ENCODE measurements around the gene NAP1L2.
"Not testable (repeated sequence)": the region's sequence is repeated elsewhere in the genome, so short reads cannot be mapped to it uniquely, and the experiment has no call there.

NAP1L2 gene, protein sequence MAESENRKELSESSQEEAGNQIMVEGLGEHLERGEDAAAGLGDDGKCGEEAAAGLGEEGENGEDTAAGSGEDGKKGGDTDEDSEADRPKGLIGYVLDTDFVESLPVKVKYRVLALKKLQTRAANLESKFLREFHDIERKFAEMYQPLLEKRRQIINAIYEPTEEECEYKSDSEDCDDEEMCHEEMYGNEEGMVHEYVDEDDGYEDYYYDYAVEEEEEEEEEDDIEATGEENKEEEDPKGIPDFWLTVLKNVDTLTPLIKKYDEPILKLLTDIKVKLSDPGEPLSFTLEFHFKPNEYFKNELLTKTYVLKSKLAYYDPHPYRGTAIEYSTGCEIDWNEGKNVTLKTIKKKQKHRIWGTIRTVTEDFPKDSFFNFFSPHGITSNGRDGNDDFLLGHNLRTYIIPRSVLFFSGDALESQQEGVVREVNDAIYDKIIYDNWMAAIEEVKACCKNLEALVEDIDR

DNA sequence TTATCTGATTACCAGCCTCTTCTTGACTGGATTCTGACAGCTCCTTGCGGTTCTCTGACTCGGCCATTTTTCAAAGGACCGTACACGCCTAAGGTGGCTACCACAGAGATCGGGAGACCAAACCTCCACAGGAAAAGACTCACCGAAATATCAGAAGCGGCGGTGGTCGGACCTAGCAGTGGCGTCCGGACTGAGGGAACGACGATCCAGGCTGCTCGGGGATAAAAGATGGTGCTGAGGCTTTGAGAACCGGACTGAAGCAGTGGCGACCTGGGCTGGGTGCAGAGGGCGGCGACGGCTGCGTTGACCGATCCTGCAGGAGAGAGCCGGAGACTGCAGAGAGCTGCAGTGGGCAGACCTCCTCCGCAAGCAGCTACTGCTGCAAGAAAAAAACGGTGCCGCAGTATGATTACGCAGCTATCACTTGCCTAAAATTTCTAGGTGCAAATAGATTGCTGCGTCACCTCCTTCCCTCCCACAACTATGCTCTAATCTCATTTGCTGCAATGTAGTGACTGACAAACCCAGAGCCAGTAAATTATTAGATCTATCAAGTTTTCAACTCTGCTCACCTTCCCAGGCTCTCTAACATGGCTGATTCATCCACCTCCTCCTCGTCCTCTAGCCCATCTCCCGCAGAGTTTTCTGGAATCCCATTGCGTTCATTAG, at the start of gene NAP1L2:
Gene NAP1L2 (minus strand): TSS at position 426 of the 669 bp plus-strand sequence. CDS start 359 bp downstream, at position 67.
- DNase-seq: no peak

DNA sequence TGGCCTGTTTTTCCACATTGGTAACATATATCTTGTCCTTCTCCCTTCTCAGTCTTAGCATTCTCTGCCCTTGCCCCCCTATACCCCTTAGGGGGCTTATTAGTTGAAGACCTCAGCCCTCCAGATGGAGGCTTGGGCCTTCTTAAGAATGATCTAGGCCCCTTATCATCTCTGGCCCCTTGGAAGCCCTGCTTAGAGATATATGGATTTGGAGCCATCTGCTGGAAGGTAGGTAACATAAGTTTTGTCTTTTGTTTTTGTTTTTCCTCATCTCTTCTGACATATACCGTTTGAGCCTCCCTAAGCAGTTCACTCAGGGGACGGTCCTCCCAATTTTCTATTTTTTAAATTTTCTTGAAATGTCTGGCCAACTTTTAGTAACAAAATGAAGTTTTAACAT, 48.3 kb upstream of the NAP1L2 start:
- no peak for DNase-seq

DNA sequence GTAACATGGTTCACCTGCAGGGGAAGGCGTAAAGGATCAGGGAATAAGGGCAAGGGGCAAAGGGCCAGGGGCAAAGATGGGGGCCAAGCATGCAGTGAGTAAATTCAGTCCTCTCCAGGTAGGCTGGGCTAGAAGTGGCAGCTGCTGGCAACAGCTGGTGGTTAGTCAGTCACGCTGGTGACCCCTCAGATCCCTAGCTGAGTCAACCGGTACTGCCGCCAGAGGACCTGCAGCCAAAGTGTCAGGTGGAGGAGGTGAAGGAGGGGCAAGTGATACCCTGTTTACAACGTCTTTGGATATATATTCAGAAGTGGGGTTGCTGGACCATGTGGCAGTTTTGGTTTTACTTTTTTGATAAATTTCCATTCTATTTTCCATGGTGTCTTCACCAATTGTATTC, 24.6 kb upstream of the NAP1L2 start:
- DNase-seq: no peak

DNA sequence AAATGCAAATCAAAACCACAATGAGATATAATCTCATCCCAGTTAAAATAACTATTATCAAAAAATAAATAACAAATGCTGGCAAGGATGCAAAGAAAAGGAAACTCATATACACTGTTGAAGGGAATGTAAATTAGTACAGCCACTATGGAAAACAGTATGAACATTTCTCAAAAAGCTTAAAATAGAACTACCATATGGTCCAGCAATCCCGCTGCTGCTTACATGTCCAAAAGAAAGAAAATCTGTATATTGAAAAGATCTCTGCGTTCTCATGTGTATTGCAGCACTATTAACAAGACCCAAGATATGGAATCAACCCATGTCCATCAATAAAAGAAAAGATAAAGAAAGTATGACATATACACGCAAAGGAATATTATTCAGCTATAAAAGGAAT, 3.0 kb upstream of the NAP1L2 start:
- no peak for DNase-seq

GRCh38 chrX:73215246-73215645, 595 bp upstream of the NAP1L2 start:
- no peak for DNase-seq

DNA sequence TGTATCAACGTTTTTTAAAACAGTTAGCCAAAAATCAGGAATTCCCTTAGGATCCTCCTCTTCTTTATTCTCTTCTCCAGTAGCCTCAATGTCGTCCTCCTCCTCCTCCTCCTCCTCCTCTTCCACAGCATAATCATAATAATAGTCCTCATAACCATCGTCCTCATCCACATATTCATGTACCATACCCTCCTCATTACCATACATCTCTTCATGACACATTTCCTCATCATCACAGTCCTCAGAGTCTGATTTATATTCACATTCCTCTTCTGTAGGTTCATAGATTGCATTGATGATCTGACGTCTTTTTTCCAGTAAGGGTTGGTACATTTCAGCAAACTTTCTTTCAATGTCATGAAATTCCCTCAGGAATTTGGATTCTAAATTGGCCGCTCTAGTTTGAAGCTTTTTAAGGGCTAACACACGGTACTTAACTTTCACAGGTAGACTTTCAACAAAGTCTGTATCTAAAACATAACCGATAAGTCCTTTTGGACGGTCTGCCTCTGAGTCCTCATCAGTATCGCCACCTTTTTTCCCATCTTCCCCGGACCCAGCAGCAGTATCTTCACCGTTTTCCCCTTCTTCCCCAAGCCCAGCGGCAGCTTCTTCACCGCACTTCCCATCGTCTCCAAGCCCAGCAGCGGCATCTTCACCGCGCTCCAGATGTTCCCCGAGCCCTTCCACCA, 771 bp downstream of the NAP1L2 start:
- DNase-seq: no peak

DNA sequence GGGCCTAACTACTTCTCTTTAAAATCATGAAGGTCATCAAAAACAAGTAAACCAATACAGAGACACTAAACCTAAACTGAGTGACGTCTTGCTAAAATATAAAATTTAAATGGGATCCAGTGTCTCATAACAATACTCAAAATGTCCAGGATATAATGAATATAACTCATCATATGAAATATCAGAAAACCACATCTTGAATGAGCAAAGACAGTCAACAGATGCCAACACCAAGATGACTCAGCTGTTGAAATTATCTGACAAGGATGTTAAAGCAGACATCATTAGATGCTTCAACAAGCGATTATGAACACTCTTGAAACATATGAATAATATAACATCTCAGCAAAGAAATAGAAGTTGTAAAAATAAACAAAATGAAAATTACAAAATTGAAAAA, 8.3 kb downstream of the NAP1L2 start:
- DNase-seq: no peak

- no peak for DNase-seq
These were observed 32.0 kb downstream of the NAP1L2 start for GRCh38 chrX:73182502-73183114.

- DNase-seq: not testable (repeated sequence)
These were observed 45.7 kb downstream of the NAP1L2 start for GRCh38 chrX:73168945-73169344.

All from NK-92 treated with Interleukin-12 subunit alpha and Interleukin-12 subunit beta, amount 100 ng/mL, for 24 hours (cell line).